GM18502 (cell line): ENCODE measurements around the gene FOXC1.

Experiments used
- ATAC-seq: cut with Tn5 transposase; IDR thresholded peaks from one replicate; pipeline ENCODE4 v1.9.1; 2021; ENCODE audit warnings: mild to moderate bottlenecking; ENCODE audit not compliant: unreplicated experiment, poor library complexity

The FOXC1 gene

GRCh38 chr6:1584146-1584545, 25.6 kb upstream of the FOXC1 start:
- no peak for ATAC-seq

- no peak for ATAC-seq
These were observed 24.6 kb upstream of the FOXC1 start for GRCh38 chr6:1584996-1585668.

- no peak for ATAC-seq
These were observed 24.1 kb upstream of the FOXC1 start for GRCh38 chr6:1585669-1586049.

GRCh38 chr6:1586256-1586655, 23.5 kb upstream of the FOXC1 start:
- no peak for ATAC-seq

GRCh38 chr6:1586861-1587450, 22.8 kb upstream of the FOXC1 start:
- no peak for ATAC-seq

- ATAC-seq = no peak
These were observed 22.2 kb upstream of the FOXC1 start for GRCh38 chr6:1587546-1587945.

- ATAC-seq = no peak
These were observed 21.7 kb upstream of the FOXC1 start for GRCh38 chr6:1587977-1588376.

GRCh38 chr6:1589208-1589607, 20.5 kb upstream of the FOXC1 start:
- ATAC-seq = no peak

- no peak for ATAC-seq
These were observed 19.1 kb upstream of the FOXC1 start for GRCh38 chr6:1590580-1590979.

GRCh38 chr6:1591243-1591642, 18.5 kb upstream of the FOXC1 start:
- no peak for ATAC-seq

- no peak for ATAC-seq
These were observed 17.8 kb upstream of the FOXC1 start for GRCh38 chr6:1591926-1592325.

GRCh38 chr6:1592852-1593251, 16.9 kb upstream of the FOXC1 start:
- ATAC-seq = no peak

GRCh38 chr6:1593286-1593957, 16.3 kb upstream of the FOXC1 start:
- no peak for ATAC-seq

GRCh38 chr6:1593958-1594314, 15.8 kb upstream of the FOXC1 start:
- no peak for ATAC-seq

- ATAC-seq = no peak
These were observed 15.1 kb upstream of the FOXC1 start for GRCh38 chr6:1594445-1595200.

GRCh38 chr6:1595271-1596087, 14.2 kb upstream of the FOXC1 start:
- no peak for ATAC-seq

- ATAC-seq = peak; percentile 54
These were observed 13.4 kb upstream of the FOXC1 start for GRCh38 chr6:1596088-1596852.

- ATAC-seq = no peak
These were observed 12.5 kb upstream of the FOXC1 start for GRCh38 chr6:1597121-1597744.

- no peak for ATAC-seq
These were observed 11.8 kb upstream of the FOXC1 start for GRCh38 chr6:1597924-1598323.
